ENCODE results near the gene HRH3.

HRH3 gene

DNA sequence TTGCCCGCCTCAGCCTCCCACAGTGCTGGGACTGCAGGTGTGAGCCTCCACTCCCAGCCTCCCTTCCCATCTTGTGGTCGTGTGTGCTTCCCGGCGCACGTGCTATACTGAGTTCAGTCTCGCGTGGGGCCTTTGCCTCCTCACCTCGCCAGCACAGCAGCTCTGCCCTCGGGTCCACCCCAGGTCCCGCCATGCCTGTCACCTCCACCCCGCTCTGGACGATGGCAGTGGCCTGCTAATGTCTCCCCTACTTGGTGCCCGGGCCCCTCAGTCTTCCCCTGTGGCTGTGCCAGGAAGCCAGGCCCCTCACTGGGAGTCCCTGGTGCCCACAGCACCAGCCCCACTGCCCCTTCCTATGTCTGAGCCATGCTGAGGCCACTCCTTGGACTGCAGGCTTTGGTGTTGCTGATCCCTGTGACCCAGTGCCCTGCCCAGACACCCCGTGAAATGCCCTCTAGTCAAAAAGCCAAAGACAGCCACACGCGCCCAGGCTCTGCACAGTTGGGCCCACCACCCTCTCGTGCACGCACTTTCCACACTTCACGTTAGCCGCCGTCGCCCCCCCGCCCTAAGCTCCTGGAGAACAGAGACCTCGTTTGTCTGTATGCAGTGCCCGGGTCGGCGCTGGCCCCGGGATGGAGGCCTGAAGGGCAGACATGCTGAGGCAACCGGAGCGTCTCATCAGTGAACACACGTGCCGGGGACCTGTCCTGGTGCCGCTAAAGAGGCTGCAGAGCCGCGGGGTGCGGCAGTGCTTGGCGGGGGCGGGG, 14.3 kb downstream of the HRH3 start (continued):
- TF ChIP-seq ZNF121 (tag by site-specific recombination; IDR thresholded peaks at IDR 0.05) (no peak), ZNF544 (tag by site-specific recombination; IDR thresholded peaks at IDR 0.05) (no peak), ZNF366 (tag by site-specific recombination; conservative IDR thresholded peaks at IDR 0.05) (no peak), BCL11A (tag by site-specific recombination; IDR thresholded peaks at IDR 0.05; ENCODE audit: low read depth) (no peak), ZNF184 (tag by site-specific recombination; IDR thresholded peaks at IDR 0.05) (no peak), ZNF133 (tag by site-specific recombination; IDR thresholded peaks at IDR 0.05) (no peak), ZNF350 (tag by site-specific recombination; IDR thresholded peaks at IDR 0.05) (no peak)
- TF ChIP-seq, protein P1, sequence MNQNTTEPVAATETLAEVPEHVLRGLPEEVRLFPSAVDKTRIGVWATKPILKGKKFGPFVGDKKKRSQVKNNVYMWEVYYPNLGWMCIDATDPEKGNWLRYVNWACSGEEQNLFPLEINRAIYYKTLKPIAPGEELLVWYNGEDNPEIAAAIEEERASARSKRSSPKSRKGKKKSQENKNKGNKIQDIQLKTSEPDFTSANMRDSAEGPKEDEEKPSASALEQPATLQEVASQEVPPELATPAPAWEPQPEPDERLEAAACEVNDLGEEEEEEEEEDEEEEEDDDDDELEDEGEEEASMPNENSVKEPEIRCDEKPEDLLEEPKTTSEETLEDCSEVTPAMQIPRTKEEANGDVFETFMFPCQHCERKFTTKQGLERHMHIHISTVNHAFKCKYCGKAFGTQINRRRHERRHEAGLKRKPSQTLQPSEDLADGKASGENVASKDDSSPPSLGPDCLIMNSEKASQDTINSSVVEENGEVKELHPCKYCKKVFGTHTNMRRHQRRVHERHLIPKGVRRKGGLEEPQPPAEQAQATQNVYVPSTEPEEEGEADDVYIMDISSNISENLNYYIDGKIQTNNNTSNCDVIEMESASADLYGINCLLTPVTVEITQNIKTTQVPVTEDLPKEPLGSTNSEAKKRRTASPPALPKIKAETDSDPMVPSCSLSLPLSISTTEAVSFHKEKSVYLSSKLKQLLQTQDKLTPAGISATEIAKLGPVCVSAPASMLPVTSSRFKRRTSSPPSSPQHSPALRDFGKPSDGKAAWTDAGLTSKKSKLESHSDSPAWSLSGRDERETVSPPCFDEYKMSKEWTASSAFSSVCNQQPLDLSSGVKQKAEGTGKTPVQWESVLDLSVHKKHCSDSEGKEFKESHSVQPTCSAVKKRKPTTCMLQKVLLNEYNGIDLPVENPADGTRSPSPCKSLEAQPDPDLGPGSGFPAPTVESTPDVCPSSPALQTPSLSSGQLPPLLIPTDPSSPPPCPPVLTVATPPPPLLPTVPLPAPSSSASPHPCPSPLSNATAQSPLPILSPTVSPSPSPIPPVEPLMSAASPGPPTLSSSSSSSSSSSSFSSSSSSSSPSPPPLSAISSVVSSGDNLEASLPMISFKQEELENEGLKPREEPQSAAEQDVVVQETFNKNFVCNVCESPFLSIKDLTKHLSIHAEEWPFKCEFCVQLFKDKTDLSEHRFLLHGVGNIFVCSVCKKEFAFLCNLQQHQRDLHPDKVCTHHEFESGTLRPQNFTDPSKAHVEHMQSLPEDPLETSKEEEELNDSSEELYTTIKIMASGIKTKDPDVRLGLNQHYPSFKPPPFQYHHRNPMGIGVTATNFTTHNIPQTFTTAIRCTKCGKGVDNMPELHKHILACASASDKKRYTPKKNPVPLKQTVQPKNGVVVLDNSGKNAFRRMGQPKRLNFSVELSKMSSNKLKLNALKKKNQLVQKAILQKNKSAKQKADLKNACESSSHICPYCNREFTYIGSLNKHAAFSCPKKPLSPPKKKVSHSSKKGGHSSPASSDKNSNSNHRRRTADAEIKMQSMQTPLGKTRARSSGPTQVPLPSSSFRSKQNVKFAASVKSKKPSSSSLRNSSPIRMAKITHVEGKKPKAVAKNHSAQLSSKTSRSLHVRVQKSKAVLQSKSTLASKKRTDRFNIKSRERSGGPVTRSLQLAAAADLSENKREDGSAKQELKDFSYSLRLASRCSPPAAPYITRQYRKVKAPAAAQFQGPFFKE (tag by site-specific recombination; IDR thresholded peaks at IDR 0.05; ENCODE audit: borderline replicate concordance): no peak

DNA sequence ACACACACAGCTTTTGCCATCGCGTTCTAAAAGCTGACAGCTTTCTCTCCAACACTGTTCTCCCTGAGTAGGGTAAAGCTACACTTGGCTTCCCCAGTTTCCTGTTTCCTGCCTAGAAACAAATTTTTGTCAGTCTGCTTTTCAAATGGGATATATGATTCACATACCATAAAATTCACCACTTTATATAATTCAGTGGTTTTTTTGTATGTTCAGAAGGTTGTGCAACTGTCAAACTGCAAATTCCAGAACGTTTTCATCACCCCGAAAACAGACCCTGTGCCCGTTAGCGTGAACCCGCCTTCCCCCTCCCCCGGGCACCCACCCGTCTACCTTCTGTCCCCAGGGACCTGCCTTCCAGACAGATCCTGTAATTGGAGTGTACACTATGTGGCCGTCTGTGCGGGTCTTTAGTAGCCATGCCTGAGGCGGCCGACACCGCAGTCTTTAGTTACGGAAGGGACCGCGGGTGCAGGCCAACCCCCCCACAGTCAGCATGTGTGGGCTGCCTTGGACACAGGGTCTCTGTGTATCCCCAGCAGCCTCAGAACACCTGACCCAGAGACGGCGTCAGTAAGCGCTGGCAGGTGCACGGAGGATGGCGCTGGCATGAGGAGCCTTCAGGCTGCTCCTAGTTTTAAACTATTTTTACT, 16.6 kb downstream of the HRH3 start:
- Histone ChIP-seq H3K4me3 (ENCODE audit: low read depth, low read length) (no peak overlapping the region), H3K36me3 (ENCODE audit: control insufficient read depth in 2 of 2, insufficient read depth in 1 of 2, low read length in 2 of 2) (peaks cover 3 to 39% of the 10 kb centered on the region in 2 experiments), H3K4me1 (ENCODE audit: control insufficient read depth, insufficient read depth, low read length) (no peaks in the 10 kb centered on the region), H3K9me3 (ENCODE audit: control insufficient read depth, insufficient read depth, low read depth, low read length) (no peaks in the 10 kb centered on the region), H3K27ac (ENCODE audit: extremely low read depth, low read depth, low read length) (no peak overlapping the region)
- CTCF ChIA-PET: no interaction called here
- POLR2A ChIA-PET: no interaction called here
- TF ChIP-seq YY2 (tag by site-specific recombination; IDR thresholded peaks at IDR 0.05) (no peak), ZNF366 (tag by site-specific recombination; conservative IDR thresholded peaks at IDR 0.05) (no peak), ZNF214 (tag by site-specific recombination; IDR thresholded peaks at IDR 0.05; ENCODE audit: borderline replicate concordance) (no peak), ZNF48 (tag by site-specific recombination; IDR thresholded peaks at IDR 0.05) (no peak), ZNF23 (tag by site-specific recombination; IDR thresholded peaks at IDR 0.05; ENCODE audit: borderline replicate concordance) (no peak), KLF9 (tag by site-specific recombination; IDR thresholded peaks at IDR 0.05; ENCODE audit: low read depth) (no peak), ZNF2 (tag by site-specific recombination; IDR thresholded peaks at IDR 0.05) (no peak), SCRT2 (tag by site-specific recombination; IDR thresholded peaks at IDR 0.05) (no peak), TCF7L2 (IDR thresholded peaks at IDR 0.05; ENCODE audit: borderline replicate concordance, low read depth, low read length) (no peak), ZNF211 (tag by site-specific recombination; IDR thresholded peaks at IDR 0.05; ENCODE audit: low read depth) (no peak), ZNF548 (tag by site-specific recombination; IDR thresholded peaks at IDR 0.05) (no peak), ZNF791 (tag by site-specific recombination; IDR thresholded peaks at IDR 0.05) (no peak)
- TF ChIP-seq, protein P2, sequence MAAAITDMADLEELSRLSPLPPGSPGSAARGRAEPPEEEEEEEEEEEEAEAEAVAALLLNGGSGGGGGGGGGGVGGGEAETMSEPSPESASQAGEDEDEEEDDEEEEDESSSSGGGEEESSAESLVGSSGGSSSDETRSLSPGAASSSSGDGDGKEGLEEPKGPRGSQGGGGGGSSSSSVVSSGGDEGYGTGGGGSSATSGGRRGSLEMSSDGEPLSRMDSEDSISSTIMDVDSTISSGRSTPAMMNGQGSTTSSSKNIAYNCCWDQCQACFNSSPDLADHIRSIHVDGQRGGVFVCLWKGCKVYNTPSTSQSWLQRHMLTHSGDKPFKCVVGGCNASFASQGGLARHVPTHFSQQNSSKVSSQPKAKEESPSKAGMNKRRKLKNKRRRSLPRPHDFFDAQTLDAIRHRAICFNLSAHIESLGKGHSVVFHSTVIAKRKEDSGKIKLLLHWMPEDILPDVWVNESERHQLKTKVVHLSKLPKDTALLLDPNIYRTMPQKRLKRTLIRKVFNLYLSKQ (tag by site-specific recombination; IDR thresholded peaks at IDR 0.05; ENCODE audit: borderline replicate concordance): no peak
- TF ChIP-seq, protein P3, sequence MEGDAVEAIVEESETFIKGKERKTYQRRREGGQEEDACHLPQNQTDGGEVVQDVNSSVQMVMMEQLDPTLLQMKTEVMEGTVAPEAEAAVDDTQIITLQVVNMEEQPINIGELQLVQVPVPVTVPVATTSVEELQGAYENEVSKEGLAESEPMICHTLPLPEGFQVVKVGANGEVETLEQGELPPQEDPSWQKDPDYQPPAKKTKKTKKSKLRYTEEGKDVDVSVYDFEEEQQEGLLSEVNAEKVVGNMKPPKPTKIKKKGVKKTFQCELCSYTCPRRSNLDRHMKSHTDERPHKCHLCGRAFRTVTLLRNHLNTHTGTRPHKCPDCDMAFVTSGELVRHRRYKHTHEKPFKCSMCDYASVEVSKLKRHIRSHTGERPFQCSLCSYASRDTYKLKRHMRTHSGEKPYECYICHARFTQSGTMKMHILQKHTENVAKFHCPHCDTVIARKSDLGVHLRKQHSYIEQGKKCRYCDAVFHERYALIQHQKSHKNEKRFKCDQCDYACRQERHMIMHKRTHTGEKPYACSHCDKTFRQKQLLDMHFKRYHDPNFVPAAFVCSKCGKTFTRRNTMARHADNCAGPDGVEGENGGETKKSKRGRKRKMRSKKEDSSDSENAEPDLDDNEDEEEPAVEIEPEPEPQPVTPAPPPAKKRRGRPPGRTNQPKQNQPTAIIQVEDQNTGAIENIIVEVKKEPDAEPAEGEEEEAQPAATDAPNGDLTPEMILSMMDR (tag by site-specific recombination; IDR thresholded peaks at IDR 0.05): no peak
- TF ChIP-seq, protein P4, sequence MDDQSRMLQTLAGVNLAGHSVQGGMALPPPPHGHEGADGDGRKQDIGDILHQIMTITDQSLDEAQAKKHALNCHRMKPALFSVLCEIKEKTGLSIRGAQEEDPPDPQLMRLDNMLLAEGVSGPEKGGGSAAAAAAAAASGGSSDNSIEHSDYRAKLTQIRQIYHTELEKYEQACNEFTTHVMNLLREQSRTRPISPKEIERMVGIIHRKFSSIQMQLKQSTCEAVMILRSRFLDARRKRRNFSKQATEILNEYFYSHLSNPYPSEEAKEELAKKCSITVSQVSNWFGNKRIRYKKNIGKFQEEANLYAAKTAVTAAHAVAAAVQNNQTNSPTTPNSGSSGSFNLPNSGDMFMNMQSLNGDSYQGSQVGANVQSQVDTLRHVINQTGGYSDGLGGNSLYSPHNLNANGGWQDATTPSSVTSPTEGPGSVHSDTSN (CRISPR knock-in tag; IDR thresholded peaks at IDR 0.05): no peak

Measured in HEK293 (cell line).